ENCODE data around the gene PIK3R5. TPM values are rescaled to one million over a fixed set of nuclear protein-coding genes. Genes with fewer than 3 reads are reported as not detected.

Gene PIK3R5
- total RNA-seq, 1 experiment from 2014 or later = 5.9 TPM

DNA sequence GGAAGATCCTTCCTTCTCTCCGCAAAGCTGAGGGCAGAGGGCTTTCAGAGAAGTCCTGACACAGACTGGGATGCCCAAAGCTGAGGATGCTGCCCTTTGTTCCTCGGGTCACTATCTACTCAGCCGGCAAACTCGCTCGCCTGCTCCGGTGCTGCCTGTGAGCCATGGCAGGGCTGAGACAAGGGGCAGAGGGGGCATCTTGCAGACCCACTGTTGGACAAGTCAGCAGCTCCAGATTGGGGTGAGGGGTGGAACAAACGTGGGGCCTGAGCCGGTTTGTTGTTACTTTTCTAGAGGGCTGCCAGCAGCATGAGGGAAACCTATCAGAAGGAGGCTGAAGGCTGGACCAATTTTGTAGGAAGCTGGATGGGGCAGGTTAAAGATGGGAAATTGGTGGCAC lies 51.0 kb downstream of the PIK3R5 start (continued):
- TF ChIP-seq, protein P1, sequence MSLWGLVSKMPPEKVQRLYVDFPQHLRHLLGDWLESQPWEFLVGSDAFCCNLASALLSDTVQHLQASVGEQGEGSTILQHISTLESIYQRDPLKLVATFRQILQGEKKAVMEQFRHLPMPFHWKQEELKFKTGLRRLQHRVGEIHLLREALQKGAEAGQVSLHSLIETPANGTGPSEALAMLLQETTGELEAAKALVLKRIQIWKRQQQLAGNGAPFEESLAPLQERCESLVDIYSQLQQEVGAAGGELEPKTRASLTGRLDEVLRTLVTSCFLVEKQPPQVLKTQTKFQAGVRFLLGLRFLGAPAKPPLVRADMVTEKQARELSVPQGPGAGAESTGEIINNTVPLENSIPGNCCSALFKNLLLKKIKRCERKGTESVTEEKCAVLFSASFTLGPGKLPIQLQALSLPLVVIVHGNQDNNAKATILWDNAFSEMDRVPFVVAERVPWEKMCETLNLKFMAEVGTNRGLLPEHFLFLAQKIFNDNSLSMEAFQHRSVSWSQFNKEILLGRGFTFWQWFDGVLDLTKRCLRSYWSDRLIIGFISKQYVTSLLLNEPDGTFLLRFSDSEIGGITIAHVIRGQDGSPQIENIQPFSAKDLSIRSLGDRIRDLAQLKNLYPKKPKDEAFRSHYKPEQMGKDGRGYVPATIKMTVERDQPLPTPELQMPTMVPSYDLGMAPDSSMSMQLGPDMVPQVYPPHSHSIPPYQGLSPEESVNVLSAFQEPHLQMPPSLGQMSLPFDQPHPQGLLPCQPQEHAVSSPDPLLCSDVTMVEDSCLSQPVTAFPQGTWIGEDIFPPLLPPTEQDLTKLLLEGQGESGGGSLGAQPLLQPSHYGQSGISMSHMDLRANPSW (CRISPR knock-in tag; conservative IDR thresholded peaks at IDR 0.05; ENCODE audit: low read depth) = no peak
- TF ChIP-seq ATF1 (CRISPR knock-in tag; IDR thresholded peaks at IDR 0.05) (no peak), NR3C1 (CRISPR knock-in tag; conservative IDR thresholded peaks at IDR 0.05; ENCODE audit: low read depth) (no peak), ZNF423 (CRISPR knock-in tag; IDR thresholded peaks at IDR 0.05) (no peak)

DNA sequence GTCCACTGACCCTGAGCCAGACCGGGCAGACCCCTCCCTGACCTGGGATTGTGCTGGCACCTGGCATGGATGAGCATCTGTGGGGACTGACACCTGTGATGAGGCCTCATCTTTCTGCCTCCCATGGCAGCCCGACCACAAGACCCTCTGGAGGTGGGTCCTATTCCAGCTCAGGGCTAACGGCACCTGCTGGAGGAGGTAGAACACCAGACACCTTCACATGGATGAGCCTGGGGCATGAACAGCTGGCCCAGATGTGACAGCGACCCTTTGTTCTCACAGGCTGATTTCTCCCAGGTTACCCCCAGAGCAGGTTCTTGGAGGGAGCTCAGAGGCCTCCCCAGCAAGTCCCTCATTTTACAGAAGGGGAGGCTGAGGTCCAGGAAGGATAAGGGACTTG lies 51.6 kb downstream of the PIK3R5 start:
- ATAC-seq (no peak), DNase-seq (ENCODE audit: low spot score) (no peak)
- peaks cover 4% of the 10 kb centered on the region; the same call in 1 of the 2 replicates for H3K27me3 Mint-ChIP-seq (ENCODE audit: low read depth)
- peaks cover 10% of the 10 kb centered on the region for H3K36me3 Mint-ChIP-seq
- H3K27ac Mint-ChIP-seq = no peak overlapping the region
- no peaks in the 10 kb centered on the region for H3K4me1 Mint-ChIP-seq
- ChIA-PET POLR2A (no interaction called here), CTCF (interaction anchor here (0.5 to 3.2 kb wide), 6 partner anchors 13 to 744 kb away, joined by 3 to 15 read pairs (median 7); partner anchors contain the start of gene MFSD6L)
- TF ChIP-seq, protein P2, sequence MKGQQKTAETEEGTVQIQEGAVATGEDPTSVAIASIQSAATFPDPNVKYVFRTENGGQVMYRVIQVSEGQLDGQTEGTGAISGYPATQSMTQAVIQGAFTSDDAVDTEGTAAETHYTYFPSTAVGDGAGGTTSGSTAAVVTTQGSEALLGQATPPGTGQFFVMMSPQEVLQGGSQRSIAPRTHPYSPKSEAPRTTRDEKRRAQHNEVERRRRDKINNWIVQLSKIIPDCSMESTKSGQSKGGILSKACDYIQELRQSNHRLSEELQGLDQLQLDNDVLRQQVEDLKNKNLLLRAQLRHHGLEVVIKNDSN (CRISPR knock-in tag; IDR thresholded peaks at IDR 0.05) = no peak
- TF ChIP-seq ZNF263 (CRISPR knock-in tag; IDR thresholded peaks at IDR 0.05; ENCODE audit: low read depth) = no peak
- TF ChIP-seq ZNF317 (CRISPR knock-in tag; IDR thresholded peaks at IDR 0.05; ENCODE audit: borderline replicate concordance, low read depth) = no peak
- TF ChIP-seq EMX1 (CRISPR knock-in tag; IDR thresholded peaks at IDR 0.05) = no peak
- TF ChIP-seq, protein P3, sequence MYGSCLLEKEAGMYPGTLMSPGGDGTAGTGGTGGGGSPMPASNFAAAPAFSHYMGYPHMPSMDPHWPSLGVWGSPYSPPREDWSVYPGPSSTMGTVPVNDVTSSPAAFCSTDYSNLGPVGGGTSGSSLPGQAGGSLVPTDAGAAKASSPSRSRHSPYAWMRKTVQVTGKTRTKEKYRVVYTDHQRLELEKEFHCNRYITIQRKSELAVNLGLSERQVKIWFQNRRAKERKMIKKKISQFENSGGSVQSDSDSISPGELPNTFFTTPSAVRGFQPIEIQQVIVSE (CRISPR knock-in tag; IDR thresholded peaks at IDR 0.05; ENCODE audit: borderline replicate concordance) = no peak
- TF ChIP-seq, protein P4, sequence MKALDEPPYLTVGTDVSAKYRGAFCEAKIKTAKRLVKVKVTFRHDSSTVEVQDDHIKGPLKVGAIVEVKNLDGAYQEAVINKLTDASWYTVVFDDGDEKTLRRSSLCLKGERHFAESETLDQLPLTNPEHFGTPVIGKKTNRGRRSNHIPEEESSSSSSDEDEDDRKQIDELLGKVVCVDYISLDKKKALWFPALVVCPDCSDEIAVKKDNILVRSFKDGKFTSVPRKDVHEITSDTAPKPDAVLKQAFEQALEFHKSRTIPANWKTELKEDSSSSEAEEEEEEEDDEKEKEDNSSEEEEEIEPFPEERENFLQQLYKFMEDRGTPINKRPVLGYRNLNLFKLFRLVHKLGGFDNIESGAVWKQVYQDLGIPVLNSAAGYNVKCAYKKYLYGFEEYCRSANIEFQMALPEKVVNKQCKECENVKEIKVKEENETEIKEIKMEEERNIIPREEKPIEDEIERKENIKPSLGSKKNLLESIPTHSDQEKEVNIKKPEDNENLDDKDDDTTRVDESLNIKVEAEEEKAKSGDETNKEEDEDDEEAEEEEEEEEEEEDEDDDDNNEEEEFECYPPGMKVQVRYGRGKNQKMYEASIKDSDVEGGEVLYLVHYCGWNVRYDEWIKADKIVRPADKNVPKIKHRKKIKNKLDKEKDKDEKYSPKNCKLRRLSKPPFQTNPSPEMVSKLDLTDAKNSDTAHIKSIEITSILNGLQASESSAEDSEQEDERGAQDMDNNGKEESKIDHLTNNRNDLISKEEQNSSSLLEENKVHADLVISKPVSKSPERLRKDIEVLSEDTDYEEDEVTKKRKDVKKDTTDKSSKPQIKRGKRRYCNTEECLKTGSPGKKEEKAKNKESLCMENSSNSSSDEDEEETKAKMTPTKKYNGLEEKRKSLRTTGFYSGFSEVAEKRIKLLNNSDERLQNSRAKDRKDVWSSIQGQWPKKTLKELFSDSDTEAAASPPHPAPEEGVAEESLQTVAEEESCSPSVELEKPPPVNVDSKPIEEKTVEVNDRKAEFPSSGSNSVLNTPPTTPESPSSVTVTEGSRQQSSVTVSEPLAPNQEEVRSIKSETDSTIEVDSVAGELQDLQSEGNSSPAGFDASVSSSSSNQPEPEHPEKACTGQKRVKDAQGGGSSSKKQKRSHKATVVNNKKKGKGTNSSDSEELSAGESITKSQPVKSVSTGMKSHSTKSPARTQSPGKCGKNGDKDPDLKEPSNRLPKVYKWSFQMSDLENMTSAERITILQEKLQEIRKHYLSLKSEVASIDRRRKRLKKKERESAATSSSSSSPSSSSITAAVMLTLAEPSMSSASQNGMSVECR (CRISPR knock-in tag; IDR thresholded peaks at IDR 0.05; ENCODE audit: borderline replicate concordance) = no peak
- no peak for TF ChIP-seq SP1 (CRISPR knock-in tag; conservative IDR thresholded peaks at IDR 0.05)
- no peak for TF ChIP-seq SMAD4 (CRISPR knock-in tag; IDR thresholded peaks at IDR 0.05)
- TF ChIP-seq, protein P5, sequence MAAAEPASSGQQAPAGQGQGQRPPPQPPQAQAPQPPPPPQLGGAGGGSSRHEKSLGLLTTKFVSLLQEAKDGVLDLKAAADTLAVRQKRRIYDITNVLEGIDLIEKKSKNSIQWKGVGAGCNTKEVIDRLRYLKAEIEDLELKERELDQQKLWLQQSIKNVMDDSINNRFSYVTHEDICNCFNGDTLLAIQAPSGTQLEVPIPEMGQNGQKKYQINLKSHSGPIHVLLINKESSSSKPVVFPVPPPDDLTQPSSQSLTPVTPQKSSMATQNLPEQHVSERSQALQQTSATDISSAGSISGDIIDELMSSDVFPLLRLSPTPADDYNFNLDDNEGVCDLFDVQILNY (CRISPR knock-in tag; IDR thresholded peaks at IDR 0.05) = no peak
- no peak for TF ChIP-seq NR1H2 (CRISPR knock-in tag; IDR thresholded peaks at IDR 0.05)
- TF ChIP-seq, protein P6, sequence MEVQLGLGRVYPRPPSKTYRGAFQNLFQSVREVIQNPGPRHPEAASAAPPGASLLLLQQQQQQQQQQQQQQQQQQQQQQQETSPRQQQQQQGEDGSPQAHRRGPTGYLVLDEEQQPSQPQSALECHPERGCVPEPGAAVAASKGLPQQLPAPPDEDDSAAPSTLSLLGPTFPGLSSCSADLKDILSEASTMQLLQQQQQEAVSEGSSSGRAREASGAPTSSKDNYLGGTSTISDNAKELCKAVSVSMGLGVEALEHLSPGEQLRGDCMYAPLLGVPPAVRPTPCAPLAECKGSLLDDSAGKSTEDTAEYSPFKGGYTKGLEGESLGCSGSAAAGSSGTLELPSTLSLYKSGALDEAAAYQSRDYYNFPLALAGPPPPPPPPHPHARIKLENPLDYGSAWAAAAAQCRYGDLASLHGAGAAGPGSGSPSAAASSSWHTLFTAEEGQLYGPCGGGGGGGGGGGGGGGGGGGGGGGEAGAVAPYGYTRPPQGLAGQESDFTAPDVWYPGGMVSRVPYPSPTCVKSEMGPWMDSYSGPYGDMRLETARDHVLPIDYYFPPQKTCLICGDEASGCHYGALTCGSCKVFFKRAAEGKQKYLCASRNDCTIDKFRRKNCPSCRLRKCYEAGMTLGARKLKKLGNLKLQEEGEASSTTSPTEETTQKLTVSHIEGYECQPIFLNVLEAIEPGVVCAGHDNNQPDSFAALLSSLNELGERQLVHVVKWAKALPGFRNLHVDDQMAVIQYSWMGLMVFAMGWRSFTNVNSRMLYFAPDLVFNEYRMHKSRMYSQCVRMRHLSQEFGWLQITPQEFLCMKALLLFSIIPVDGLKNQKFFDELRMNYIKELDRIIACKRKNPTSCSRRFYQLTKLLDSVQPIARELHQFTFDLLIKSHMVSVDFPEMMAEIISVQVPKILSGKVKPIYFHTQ (CRISPR knock-in tag; IDR thresholded peaks at IDR 0.05) = no peak
- no peak overlapping the region for H3K4me3 Mint-ChIP-seq
- peaks cover 20% of the 10 kb centered on the region for H3K9me3 Mint-ChIP-seq

Data from WTC11 (cell line).